ENCODE data around the gene TRIM52. TPM values are rescaled to one million over a fixed set of nuclear protein-coding genes. Genes with fewer than 3 reads are reported as not detected.
"Not testable (repeated sequence)": the region's sequence is repeated elsewhere in the genome, so short reads cannot be mapped to it uniquely, and the experiment has no call there.

The TRIM52 gene
- 15.7 and 16.8 TPM in 2 replicates for total RNA-seq

- Mint-ChIP-seq H3K4me3 (peak within 1 kb of the TSS; percentile 97), H3K36me3 (ENCODE audit: low read depth) (peaks cover 41% of the 10 kb centered on the region), H3K4me1 (peaks cover 36% of the 10 kb centered on the region), H3K27me3 (no peaks in the 10 kb centered on the region), H3K9me3 (no peaks in the 10 kb centered on the region), H3K27ac (peak within 1 kb of the TSS; percentile 97)
- intact Hi-C loops (cut with micrococcal nuclease), result loop anchor here (1.0 to 10.0 kb wide), 6 partner anchors 15 to 396 kb away; partner anchors contain the start of genes TRIM41 and ZFP62
- peak; percentile 97 for DNase-seq
Measured at GRCh38 chr5:181260720-181261319, at the start of gene TRIM52. Gene TRIM52, minus strand, starts transcription at chr5:181261143. Its CDS starts 330 bp downstream, at chr5:181260813.

- intact Hi-C loops (cut with micrococcal nuclease); H3K27ac Mint-ChIP-seq; H3K27me3 Mint-ChIP-seq: not testable (repeated sequence)
Measured at GRCh38 chr5:181287331-181287730, 26.4 kb upstream of the TRIM52 start.

GRCh38 chr5:181285962-181286705 lies 25.2 kb upstream of the TRIM52 start:
- H3K36me3 Mint-ChIP-seq (ENCODE audit: low read depth); H3K27ac Mint-ChIP-seq; H3K27me3 Mint-ChIP-seq; H3K4me1 Mint-ChIP-seq; DNase-seq; intact Hi-C loops (cut with micrococcal nuclease); H3K4me3 Mint-ChIP-seq; H3K9me3 Mint-ChIP-seq: not testable (repeated sequence)

More at GRCh38 chr5:181287331-181287730, 26.4 kb upstream of the TRIM52 start:
- not testable (repeated sequence) for H3K4me3 Mint-ChIP-seq; H3K4me1 Mint-ChIP-seq; H3K36me3 Mint-ChIP-seq (ENCODE audit: low read depth); H3K9me3 Mint-ChIP-seq; DNase-seq

GRCh38 chr5:181283841-181284755 lies 23.2 kb upstream of the TRIM52 start:
- intact Hi-C loops (cut with micrococcal nuclease); H3K9me3 Mint-ChIP-seq; H3K36me3 Mint-ChIP-seq (ENCODE audit: low read depth); H3K4me1 Mint-ChIP-seq; H3K27ac Mint-ChIP-seq; H3K27me3 Mint-ChIP-seq; H3K4me3 Mint-ChIP-seq: not testable (repeated sequence)
- peak; percentile 51 for DNase-seq

GRCh38 chr5:181283347-181283746 lies 22.4 kb upstream of the TRIM52 start:
- H3K4me3 Mint-ChIP-seq, result no peak overlapping the region
- no peaks in the 10 kb centered on the region for H3K36me3 Mint-ChIP-seq (ENCODE audit: low read depth)
- no peak overlapping the region for H3K27ac Mint-ChIP-seq
- H3K4me1 Mint-ChIP-seq, result no peaks in the 10 kb centered on the region
- intact Hi-C loops (cut with micrococcal nuclease), result no loop called here
- H3K27me3 Mint-ChIP-seq, result peaks cover 2% of the 10 kb centered on the region
- DNase-seq, result no peak
- H3K9me3 Mint-ChIP-seq, result no peaks in the 10 kb centered on the region

DNA sequence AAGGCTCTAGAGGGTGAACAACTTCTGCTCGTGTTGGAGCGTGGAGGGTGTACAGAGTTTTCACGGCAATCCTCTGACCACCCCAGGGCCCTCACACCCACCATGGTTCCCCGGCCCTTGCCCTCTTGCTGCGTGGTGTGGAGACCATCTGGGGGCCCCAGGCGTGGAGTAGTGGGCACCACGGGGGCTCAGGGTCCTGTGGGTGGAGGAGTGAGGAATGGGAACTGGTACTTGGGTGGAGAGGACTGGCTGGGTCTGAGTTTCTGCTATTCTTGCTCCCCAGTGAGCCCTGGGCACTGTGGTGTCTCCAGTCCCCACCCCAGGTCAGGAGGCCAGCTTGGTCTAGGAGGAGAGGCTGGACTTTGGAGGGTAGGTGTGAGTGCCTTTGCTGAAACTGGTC lies 21.9 kb upstream of the TRIM52 start:
- no peak overlapping the region for H3K4me3 Mint-ChIP-seq
- H3K27me3 Mint-ChIP-seq, result peaks cover 4% of the 10 kb centered on the region
- no peaks in the 10 kb centered on the region for H3K9me3 Mint-ChIP-seq
- DNase-seq, result peak; percentile 38
- H3K4me1 Mint-ChIP-seq, result no peaks in the 10 kb centered on the region
- H3K36me3 Mint-ChIP-seq (ENCODE audit: low read depth), result no peaks in the 10 kb centered on the region
- no peak overlapping the region for H3K27ac Mint-ChIP-seq
- intact Hi-C loops (cut with micrococcal nuclease), result no loop called here

- H3K4me1 Mint-ChIP-seq; DNase-seq; H3K36me3 Mint-ChIP-seq (ENCODE audit: low read depth); H3K9me3 Mint-ChIP-seq; H3K4me3 Mint-ChIP-seq; intact Hi-C loops (cut with micrococcal nuclease); H3K27me3 Mint-ChIP-seq; H3K27ac Mint-ChIP-seq: not testable (repeated sequence)
Measured at GRCh38 chr5:181282415-181282814, 21.5 kb upstream of the TRIM52 start.

DNA sequence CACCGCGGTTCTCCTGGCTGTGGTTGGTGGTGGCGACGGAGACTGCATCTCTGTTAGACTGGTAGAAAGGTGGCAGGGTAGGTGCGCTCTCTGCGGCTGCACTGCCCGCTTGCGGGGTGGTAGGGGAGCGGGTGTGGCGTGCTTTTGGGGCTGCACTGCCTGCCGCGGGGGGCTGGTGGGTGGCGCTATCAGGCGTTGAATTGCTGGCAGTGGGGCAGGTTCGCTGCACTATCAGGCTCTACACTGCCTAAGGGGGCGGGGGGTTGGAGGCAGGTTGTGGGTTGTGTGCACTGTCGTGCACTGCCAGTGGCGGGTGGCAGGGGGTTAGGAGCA lies 21.0 kb upstream of the TRIM52 start:
- H3K27me3 Mint-ChIP-seq, result peaks cover 5% of the 10 kb centered on the region
- no peaks in the 10 kb centered on the region for H3K4me1 Mint-ChIP-seq
- no peak overlapping the region for H3K4me3 Mint-ChIP-seq
- H3K27ac Mint-ChIP-seq, result no peak overlapping the region
- no peaks in the 10 kb centered on the region for H3K36me3 Mint-ChIP-seq (ENCODE audit: low read depth)
- H3K9me3 Mint-ChIP-seq, result no peaks in the 10 kb centered on the region
- peak; percentile 42 for DNase-seq
- intact Hi-C loops (cut with micrococcal nuclease), result no loop called here

- intact Hi-C loops (cut with micrococcal nuclease), result no loop called here
- DNase-seq, result peak; percentile 30
- H3K4me1 Mint-ChIP-seq, result no peaks in the 10 kb centered on the region
- H3K27ac Mint-ChIP-seq, result no peak overlapping the region
- no peaks in the 10 kb centered on the region for H3K36me3 Mint-ChIP-seq (ENCODE audit: low read depth)
- no peak overlapping the region for H3K4me3 Mint-ChIP-seq
- no peaks in the 10 kb centered on the region for H3K9me3 Mint-ChIP-seq
- peaks cover 6% of the 10 kb centered on the region for H3K27me3 Mint-ChIP-seq
Measured at GRCh38 chr5:181281077-181281983, 20.4 kb upstream of the TRIM52 start.

DNA sequence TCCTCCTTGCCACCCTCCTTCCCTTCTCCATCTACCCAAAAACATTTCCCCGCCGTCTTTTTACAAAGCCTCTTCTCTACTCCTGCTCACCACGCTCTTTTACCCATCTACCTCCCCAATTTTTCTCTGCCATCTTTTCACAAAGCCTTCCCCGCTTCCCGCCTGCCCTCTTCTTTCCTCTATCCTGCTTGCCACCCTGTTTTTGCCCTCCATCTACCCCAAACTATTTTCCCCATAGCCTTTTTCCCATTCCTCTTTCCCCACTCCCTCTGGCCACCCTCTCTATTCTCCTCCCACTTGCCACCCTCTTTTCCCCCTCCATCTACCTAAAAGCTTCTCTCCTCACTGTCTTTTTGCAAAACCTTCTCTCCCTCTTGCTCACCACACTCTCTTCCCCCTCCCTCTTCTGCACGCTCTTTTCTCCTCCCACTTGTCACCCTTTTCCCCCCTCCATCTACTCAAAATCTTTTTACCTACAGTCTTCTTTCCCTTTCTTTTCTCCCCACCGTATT lies 19.4 kb upstream of the TRIM52 start:
- no peaks in the 10 kb centered on the region for H3K4me1 Mint-ChIP-seq
- H3K27ac Mint-ChIP-seq, result no peak overlapping the region
- intact Hi-C loops (cut with micrococcal nuclease), result no loop called here
- peaks cover 8% of the 10 kb centered on the region for H3K27me3 Mint-ChIP-seq
- DNase-seq, result no peak
- no peak overlapping the region for H3K4me3 Mint-ChIP-seq
- no peaks in the 10 kb centered on the region for H3K9me3 Mint-ChIP-seq
- H3K36me3 Mint-ChIP-seq (ENCODE audit: low read depth), result no peaks in the 10 kb centered on the region

DNA sequence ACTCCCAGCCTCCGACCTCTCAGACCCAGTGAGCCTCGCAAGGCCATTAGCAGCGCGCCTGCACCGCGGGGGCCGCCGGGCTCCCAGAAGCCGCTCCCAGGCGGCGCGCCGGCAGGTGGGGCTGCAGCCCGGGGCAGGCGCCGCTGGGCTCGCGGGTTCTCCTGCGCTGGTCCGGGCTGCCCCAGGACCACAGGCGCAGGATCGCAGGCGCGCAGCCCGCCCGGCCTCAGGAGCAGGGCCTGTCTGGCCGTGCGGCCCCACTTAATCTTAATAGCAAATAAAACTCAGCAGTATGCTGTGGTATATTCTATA lies 12.4 kb upstream of the TRIM52 start:
- H3K27ac Mint-ChIP-seq; H3K9me3 Mint-ChIP-seq; H3K4me3 Mint-ChIP-seq; H3K4me1 Mint-ChIP-seq; intact Hi-C loops (cut with micrococcal nuclease); H3K36me3 Mint-ChIP-seq (ENCODE audit: low read depth); H3K27me3 Mint-ChIP-seq: not testable (repeated sequence)
- peak; percentile 58 for DNase-seq

DNA sequence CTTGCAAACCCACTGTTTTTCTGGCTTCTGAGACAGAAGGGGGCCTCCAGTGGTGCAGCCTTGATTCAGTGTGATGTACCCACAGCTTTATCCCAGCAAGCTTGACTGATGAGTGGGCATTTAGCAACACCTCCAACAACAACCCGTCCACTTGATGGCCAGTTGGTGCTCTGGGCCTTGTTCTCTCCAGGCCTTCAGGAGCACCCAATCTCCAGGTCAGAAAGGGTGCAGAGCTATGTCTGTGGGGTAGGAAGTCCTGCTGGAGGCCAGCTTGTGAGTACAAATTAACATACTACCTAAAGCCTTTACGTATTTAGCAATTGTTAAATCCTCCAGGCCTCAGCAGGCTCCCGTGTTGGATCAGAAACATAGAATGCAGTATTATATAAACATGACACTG lies 10.1 kb upstream of the TRIM52 start:
- H3K9me3 Mint-ChIP-seq, result no peaks in the 10 kb centered on the region
- intact Hi-C loops (cut with micrococcal nuclease), result no loop called here
- no peaks in the 10 kb centered on the region for H3K36me3 Mint-ChIP-seq (ENCODE audit: low read depth)
- H3K27me3 Mint-ChIP-seq, result no peaks in the 10 kb centered on the region
- DNase-seq, result peak; percentile 51
- H3K27ac Mint-ChIP-seq, result no peak overlapping the region
- no peaks in the 10 kb centered on the region for H3K4me1 Mint-ChIP-seq
- H3K4me3 Mint-ChIP-seq, result no peak overlapping the region

- H3K27me3 Mint-ChIP-seq, H3K4me1 Mint-ChIP-seq, DNase-seq, H3K4me3 Mint-ChIP-seq, H3K9me3 Mint-ChIP-seq, H3K27ac Mint-ChIP-seq: not testable (repeated sequence)
- H3K36me3 Mint-ChIP-seq (ENCODE audit: low read depth), result peaks cover 12% of the 10 kb centered on the region
- intact Hi-C loops (cut with micrococcal nuclease), result loop anchor here (10.0 kb wide), 1 partner anchor 403 kb away; the partner anchor contains the start of gene ZFP62
Measured at GRCh38 chr5:181267907-181268306, 7.0 kb upstream of the TRIM52 start.
